ENCODE results near the gene IMPACT.

GRCh38 chr18:24403076-24403475 lies 23.4 kb upstream of the IMPACT start:
- TF ChIP-seq, protein P1, sequence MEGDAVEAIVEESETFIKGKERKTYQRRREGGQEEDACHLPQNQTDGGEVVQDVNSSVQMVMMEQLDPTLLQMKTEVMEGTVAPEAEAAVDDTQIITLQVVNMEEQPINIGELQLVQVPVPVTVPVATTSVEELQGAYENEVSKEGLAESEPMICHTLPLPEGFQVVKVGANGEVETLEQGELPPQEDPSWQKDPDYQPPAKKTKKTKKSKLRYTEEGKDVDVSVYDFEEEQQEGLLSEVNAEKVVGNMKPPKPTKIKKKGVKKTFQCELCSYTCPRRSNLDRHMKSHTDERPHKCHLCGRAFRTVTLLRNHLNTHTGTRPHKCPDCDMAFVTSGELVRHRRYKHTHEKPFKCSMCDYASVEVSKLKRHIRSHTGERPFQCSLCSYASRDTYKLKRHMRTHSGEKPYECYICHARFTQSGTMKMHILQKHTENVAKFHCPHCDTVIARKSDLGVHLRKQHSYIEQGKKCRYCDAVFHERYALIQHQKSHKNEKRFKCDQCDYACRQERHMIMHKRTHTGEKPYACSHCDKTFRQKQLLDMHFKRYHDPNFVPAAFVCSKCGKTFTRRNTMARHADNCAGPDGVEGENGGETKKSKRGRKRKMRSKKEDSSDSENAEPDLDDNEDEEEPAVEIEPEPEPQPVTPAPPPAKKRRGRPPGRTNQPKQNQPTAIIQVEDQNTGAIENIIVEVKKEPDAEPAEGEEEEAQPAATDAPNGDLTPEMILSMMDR (IDR thresholded peaks at IDR 0.05) = no peak
- TF ChIP-seq POLR2A (IDR thresholded peaks at IDR 0.05) = no peak

Measured in heart left ventricle (tissue), 13 donors.